ENCODE results near the gene UGT1A1.

UGT1A1 gene

GRCh38 chr2:233760043-233760442 lies at the start of gene UGT1A1:
TSS of gene UGT1A1 (plus strand) at chr2:233760270. CDS start at chr2:233760288, 18 bp downstream.
- DNase-seq (ENCODE audit: low read depth, low spot score), result no peak
- TF ChIP-seq, protein P1, sequence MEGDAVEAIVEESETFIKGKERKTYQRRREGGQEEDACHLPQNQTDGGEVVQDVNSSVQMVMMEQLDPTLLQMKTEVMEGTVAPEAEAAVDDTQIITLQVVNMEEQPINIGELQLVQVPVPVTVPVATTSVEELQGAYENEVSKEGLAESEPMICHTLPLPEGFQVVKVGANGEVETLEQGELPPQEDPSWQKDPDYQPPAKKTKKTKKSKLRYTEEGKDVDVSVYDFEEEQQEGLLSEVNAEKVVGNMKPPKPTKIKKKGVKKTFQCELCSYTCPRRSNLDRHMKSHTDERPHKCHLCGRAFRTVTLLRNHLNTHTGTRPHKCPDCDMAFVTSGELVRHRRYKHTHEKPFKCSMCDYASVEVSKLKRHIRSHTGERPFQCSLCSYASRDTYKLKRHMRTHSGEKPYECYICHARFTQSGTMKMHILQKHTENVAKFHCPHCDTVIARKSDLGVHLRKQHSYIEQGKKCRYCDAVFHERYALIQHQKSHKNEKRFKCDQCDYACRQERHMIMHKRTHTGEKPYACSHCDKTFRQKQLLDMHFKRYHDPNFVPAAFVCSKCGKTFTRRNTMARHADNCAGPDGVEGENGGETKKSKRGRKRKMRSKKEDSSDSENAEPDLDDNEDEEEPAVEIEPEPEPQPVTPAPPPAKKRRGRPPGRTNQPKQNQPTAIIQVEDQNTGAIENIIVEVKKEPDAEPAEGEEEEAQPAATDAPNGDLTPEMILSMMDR (IDR thresholded peaks at IDR 0.05; ENCODE audit: low read depth, low read length), result no peak
- in situ Hi-C loops (cut with HindIII; ENCODE audit: low sequenced_read_pairs), result no loop called here
- no peak within 1 kb of the TSS for H3K4me3 ChIP-seq (ENCODE audit: low read depth, low read length)

- TF ChIP-seq, protein P1 (IDR thresholded peaks at IDR 0.05; ENCODE audit: low read depth, low read length), result peak; percentile 97
- DNase-seq (ENCODE audit: low read depth, low spot score), result peak; percentile 69
- H3K4me3 ChIP-seq (ENCODE audit: low read depth, low read length), result no peak overlapping the region
- in situ Hi-C loops (cut with HindIII; ENCODE audit: low sequenced_read_pairs), result no loop called here
Observed at GRCh38 chr2:233711312-233712008, 48.6 kb upstream of the UGT1A1 start.

- H3K4me3 ChIP-seq (ENCODE audit: low read depth, low read length), result no peak within 1 kb of the TSS
- no peak for DNase-seq (ENCODE audit: low read depth, low spot score)
- TF ChIP-seq, protein P1 (IDR thresholded peaks at IDR 0.05; ENCODE audit: low read depth, low read length), result no peak
- in situ Hi-C loops (cut with HindIII; ENCODE audit: low sequenced_read_pairs), result no loop called here
Observed at GRCh38 chr2:233712611-233713261, 47.3 kb upstream of the UGT1A1 start, which contains the start of gene UGT1A5. TSS of gene UGT1A5 (plus strand) at chr2:233712907. CDS start at chr2:233712992, 85 bp downstream.

GRCh38 chr2:233713262-233713615 lies 46.8 kb upstream of the UGT1A1 start:
- in situ Hi-C loops (cut with HindIII; ENCODE audit: low sequenced_read_pairs), result no loop called here
- no peak overlapping the region for H3K4me3 ChIP-seq (ENCODE audit: low read depth, low read length)

GRCh38 chr2:233714121-233714520 lies 45.9 kb upstream of the UGT1A1 start:
- in situ Hi-C loops (cut with HindIII; ENCODE audit: low sequenced_read_pairs), result no loop called here
- no peak overlapping the region for H3K4me3 ChIP-seq (ENCODE audit: low read depth, low read length)
- TF ChIP-seq, protein P1 (IDR thresholded peaks at IDR 0.05; ENCODE audit: low read depth, low read length), result no peak
- no peak for DNase-seq (ENCODE audit: low read depth, low spot score)

More at GRCh38 chr2:233713262-233713615, 46.8 kb upstream of the UGT1A1 start:
- no peak for DNase-seq (ENCODE audit: low read depth, low spot score)
- TF ChIP-seq, protein P1 (IDR thresholded peaks at IDR 0.05; ENCODE audit: low read depth, low read length), result no peak

DNA sequence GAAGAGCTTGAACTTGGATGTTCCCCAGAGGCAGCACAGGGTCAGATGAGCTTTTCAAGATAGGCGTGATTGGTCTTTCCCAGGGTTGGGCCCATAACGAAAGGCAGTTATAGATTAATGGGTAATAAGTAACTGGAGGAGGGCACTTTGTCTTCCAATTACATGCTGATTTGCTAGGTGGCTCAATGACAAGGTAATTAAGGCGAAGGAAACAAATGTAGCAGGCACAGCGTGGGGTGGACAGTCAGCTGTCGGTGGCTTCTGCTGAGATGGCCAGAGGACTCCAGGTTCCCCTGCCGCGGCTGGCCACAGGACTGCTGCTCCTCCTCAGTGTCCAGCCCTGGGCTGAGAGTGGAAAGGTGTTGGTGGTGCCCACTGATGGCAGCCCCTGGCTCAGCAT lies 41.5 kb upstream of the UGT1A1 start, which contains the start of gene UGT1A4:
UGT1A4 (plus strand) TSS at position 185 of the 400 bp plus-strand sequence; CDS start at position 270, 85 bp downstream.
- no peak for DNase-seq (ENCODE audit: low read depth, low spot score)
- no peak within 1 kb of the TSS for H3K4me3 ChIP-seq (ENCODE audit: low read depth, low read length)
- in situ Hi-C loops (cut with HindIII; ENCODE audit: low sequenced_read_pairs), result no loop called here
- TF ChIP-seq, protein P1 (IDR thresholded peaks at IDR 0.05; ENCODE audit: low read depth, low read length), result no peak

Measured in astrocyte of the spinal cord (primary cell).